Endodermal cell (in vitro differentiated cells): ENCODE results near the gene IGF2R. TPM values are rescaled to one million over a fixed set of nuclear protein-coding genes. Genes with fewer than 3 reads are reported as not detected.

ENCODE experiments used
- DNase-seq: peaks from one replicate; pipeline ENCODE4 v3.0.0-alpha.2; 2017
- H3K27ac ChIP-seq: 2 replicates; pipeline ENCODE4 v1.5.1; 2013; ENCODE audit warnings: mild to moderate bottlenecking, low read depth, low read length, moderate library complexity
- H3K27me3 ChIP-seq: 2 replicates; pipeline ENCODE4 v1.6.1; 2013; ENCODE audit warnings: mild to moderate bottlenecking, low read length, moderate library complexity; ENCODE audit not compliant: insufficient read depth, control insufficient read depth, poor library complexity, severe bottlenecking
- H3K36me3 ChIP-seq: 2 replicates; pipeline ENCODE4 v1.7.0; 2013; ENCODE audit warnings: mild to moderate bottlenecking, low read length, moderate library complexity; ENCODE audit not compliant: control insufficient read depth, insufficient read depth
- H3K4me1 ChIP-seq: one replicate; pipeline ENCODE4 v1.7.0; 2013; ENCODE audit warnings: low read length; ENCODE audit not compliant: control insufficient read depth, insufficient read depth
- H3K4me3 ChIP-seq: 2 replicates; pipeline ENCODE4 v1.5.1; 2013; ENCODE audit warnings: mild to moderate bottlenecking, low read length, moderate library complexity
- H3K9ac ChIP-seq: 2 replicates; pipeline ENCODE4 v1.6.1; 2013; ENCODE audit warnings: mild to moderate bottlenecking, low read length, moderate library complexity; ENCODE audit not compliant: poor library complexity, severe bottlenecking; ENCODE audit errors: extremely low read depth
- H3K9me3 ChIP-seq: 2 replicates; pipeline ENCODE4 v1.6.1; 2013; ENCODE audit warnings: mild to moderate bottlenecking, low read length, moderate library complexity; ENCODE audit not compliant: control insufficient read depth
- H3K27ac Mint-ChIP-seq: 2 replicates; pipeline ENCODE4 v1.8.0; 2020; ENCODE audit warnings: mixed read lengths
- H3K27me3 Mint-ChIP-seq: 2 replicates; pipeline ENCODE4 v1.8.0; 2021; ENCODE audit warnings: mild to moderate bottlenecking, mixed read lengths; ENCODE audit not compliant: insufficient read depth
- H3K36me3 Mint-ChIP-seq: 2 replicates; pipeline ENCODE4 v1.8.0; 2020; ENCODE audit warnings: low read depth, mixed read lengths
- H3K4me1 Mint-ChIP-seq: 2 replicates; pipeline ENCODE4 v1.8.0; 2020; ENCODE audit warnings: mixed read lengths
- H3K4me3 Mint-ChIP-seq: 2 replicates; pipeline ENCODE4 v1.8.0; 2020; ENCODE audit warnings: mild to moderate bottlenecking, moderate library complexity, mixed read lengths
- H3K9me3 Mint-ChIP-seq: 2 replicates; pipeline ENCODE4 v1.8.0; 2020; ENCODE audit warnings: mild to moderate bottlenecking, mixed read lengths
- CTCF ChIP-seq: fragments of 200-600 bp; sonication (generic); conservative IDR thresholded peaks from 2 replicates; pipeline ENCODE4 v1.5.0; 2021; ENCODE audit warnings: antibody characterized with exemption, mild to moderate bottlenecking
- whole genome bisulfite sequencing, 2 experiments: methylation state at CpG; one replicate each; pipeline versions ENCODE4 v1.1.5 to v1.1.7; 2013; ENCODE audit warnings: missing lambda C conversion rate in 2 of 2, mixed read lengths in 1 of 2; ENCODE audit not compliant: insufficient coverage in 1 of 2, insufficient read length in 1 of 2; 5-methylcytosine and 5-hydroxymethylcytosine counted together
- total RNA-seq, 2 donors: library from RNA; stranded (reverse); fragmentation: NEBNext Ultra II Directional in 1 of 2; extraction: Animal tissue kit (Norgen Biotek cat#: 25700) in 1 of 2; gene quantifications; 2 replicates in 1 of 2; 3 replicates in 1 of 2; pipeline ENCODE4 v1.2.1, GENCODE V29; 2021

The IGF2R gene
- total RNA-seq, 2 donors from 2014 or later = 103 to 130 TPM

- no peak overlapping the region for H3K9ac ChIP-seq
Measured at GRCh38 chr6:160042014-160042773, 73.3 kb downstream of the IGF2R start.

GRCh38 chr6:160042788-160043301 lies 74.0 kb downstream of the IGF2R start:
- H3K9me3 Mint-ChIP-seq = no peaks in the 10 kb centered on the region
- H3K4me1 Mint-ChIP-seq = no peaks in the 10 kb centered on the region
- peaks cover 72% of the 10 kb centered on the region for H3K36me3 Mint-ChIP-seq
- no peak overlapping the region for H3K4me3 Mint-ChIP-seq
- Histone ChIP-seq H3K9me3 (no peaks in the 10 kb centered on the region), H3K27ac (no peak overlapping the region), H3K27me3 (no peaks in the 10 kb centered on the region), H3K9ac (no peak overlapping the region), H3K36me3 (peaks cover 95% of the 10 kb centered on the region), H3K4me3 (no peak overlapping the region), H3K4me1 (no peaks in the 10 kb centered on the region)
- DNase-seq = no peak
- 93 to 95% methylated on average over 5 to 11 of the region's 11 CpGs for WGBS, 2 experiments
- H3K27me3 Mint-ChIP-seq = no peaks in the 10 kb centered on the region
- no peak for TF ChIP-seq CTCF
- H3K27ac Mint-ChIP-seq = no peak overlapping the region

More at GRCh38 chr6:160042014-160042773, 73.3 kb downstream of the IGF2R start:
- H3K4me3 ChIP-seq = no peak overlapping the region
- peak; percentile 24 for DNase-seq
- no peak overlapping the region for H3K4me3 Mint-ChIP-seq
- peaks cover 91% of the 10 kb centered on the region for H3K36me3 ChIP-seq
- no peaks in the 10 kb centered on the region for H3K27me3 ChIP-seq
- peak overlapping the region; percentile 11 for H3K27ac Mint-ChIP-seq
- TF ChIP-seq CTCF = no peak
- H3K4me1 ChIP-seq = no peaks in the 10 kb centered on the region
- H3K27me3 Mint-ChIP-seq = no peaks in the 10 kb centered on the region
- WGBS, 2 experiments = 96 to 98% methylated on average over 9 to 12 of the region's 12 CpGs
- no peaks in the 10 kb centered on the region for H3K9me3 Mint-ChIP-seq
- no peak overlapping the region for H3K27ac ChIP-seq
- no peaks in the 10 kb centered on the region for H3K9me3 ChIP-seq
- no peaks in the 10 kb centered on the region for H3K4me1 Mint-ChIP-seq
- H3K36me3 Mint-ChIP-seq = peaks cover 67% of the 10 kb centered on the region

DNA sequence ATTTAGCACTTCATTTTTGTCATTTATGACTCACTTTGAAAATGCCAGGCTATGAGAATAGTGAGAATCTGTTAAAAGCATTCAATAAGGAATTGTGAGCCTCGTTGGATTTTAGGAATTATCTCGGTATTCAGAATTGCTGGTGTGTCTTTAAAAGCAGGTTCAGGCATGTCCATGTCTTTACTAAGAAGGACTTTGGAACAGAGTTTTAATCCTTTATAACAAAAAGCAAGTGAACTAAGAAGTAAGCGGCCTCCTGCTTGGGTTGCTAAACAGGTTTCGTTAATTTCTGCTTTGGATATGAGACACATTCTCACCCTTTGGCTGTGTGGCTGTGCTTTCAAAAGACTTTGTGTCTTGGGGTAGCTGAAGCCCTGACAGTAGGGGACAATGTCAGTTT lies 74.9 kb downstream of the IGF2R start:
- Mint-ChIP-seq H3K27me3 (no peaks in the 10 kb centered on the region), H3K36me3 (peaks cover 81% of the 10 kb centered on the region), H3K4me1 (no peaks in the 10 kb centered on the region), H3K4me3 (no peak overlapping the region), H3K27ac (no peak overlapping the region), H3K9me3 (no peaks in the 10 kb centered on the region)
- 91 to 93% methylated on average over 4 of the region's 4 CpGs for WGBS, 2 experiments
- DNase-seq = no peak
- Histone ChIP-seq H3K4me1 (no peaks in the 10 kb centered on the region), H3K9ac (no peak overlapping the region), H3K27me3 (no peaks in the 10 kb centered on the region), H3K4me3 (no peak overlapping the region), H3K36me3 (peaks cover 97% of the 10 kb centered on the region), H3K9me3 (no peaks in the 10 kb centered on the region), H3K27ac (no peak overlapping the region)
- no peak for TF ChIP-seq CTCF
